Breast epithelium (tissue), 4 donors: ENCODE data around the gene ZAR1. TPM values are rescaled to one million over a fixed set of nuclear protein-coding genes. Genes with fewer than 3 reads are reported as not detected.

ENCODE experiments used
- DNase-seq, 2 donors: peaks; one replicate each; pipeline ENCODE4 v3.0.0-alpha.2; 2019; ENCODE audit warnings: low spot score in 2 of 2
- H3K27ac ChIP-seq, 2 donors: fragments of 200-600 bp; sonication (generic) in 1 of 2; one replicate each; pipeline ENCODE4 v1.5.1; 2016 to 2019; ENCODE audit warnings: mild to moderate bottlenecking in 1 of 2
- H3K27me3 ChIP-seq, 2 donors: fragments of 200-600 bp; sonication (generic) in 1 of 2; one replicate each; pipeline versions ENCODE4 v1.5.1 to v1.6.0; 2017 to 2019; ENCODE audit warnings: control low read depth in 1 of 2, mild to moderate bottlenecking in 1 of 2
- H3K36me3 ChIP-seq: fragments of 200-600 bp; one replicate; pipeline ENCODE4 v1.5.1; 2019
- H3K4me1 ChIP-seq, 2 donors: fragments of 200-600 bp; sonication (generic); one replicate each; pipeline ENCODE4 v1.5.1; 2016 to 2019; ENCODE audit warnings: control low read depth in 1 of 2
- H3K4me3 ChIP-seq, 3 donors: fragments of 200-600 bp; sonication (generic); 1 replicate in 2 of 3; 2 replicates in 1 of 3; pipeline ENCODE4 v1.5.1; 2016 to 2019; ENCODE audit warnings: mild to moderate bottlenecking in 3 of 3, moderate library complexity in 2 of 3
- H3K9me3 ChIP-seq, 2 donors: fragments of 200-600 bp; sonication (generic) in 1 of 2; one replicate each; pipeline ENCODE4 v1.5.1; 2016 to 2019; ENCODE audit warnings: control low read depth in 1 of 2
- CTCF ChIP-seq, 3 donors: fragments of 450-650 bp; IDR thresholded peaks; one replicate each; pipeline ENCODE4 v1.5.1; 2016 to 2017; ENCODE audit warnings: antibody characterized with exemption in 3 of 3, mild to moderate bottlenecking in 3 of 3, moderate library complexity in 3 of 3
- POLR2A ChIP-seq: fragments of 450-650 bp; IDR thresholded peaks from one replicate; pipeline ENCODE4 v1.6.1; 2016; ENCODE audit warnings: antibody characterized with exemption, mild to moderate bottlenecking, moderate library complexity
- POLR2AphosphoS5 ChIP-seq, 3 donors: sonication (generic); formaldehyde crosslinking; IDR thresholded peaks; one replicate each; pipeline ENCODE4 v1.6.1; 2017; ENCODE audit warnings: antibody characterized with exemption in 3 of 3
- intact Hi-C: fragments of 100-400 bp; cut with DNase I; formaldehyde crosslinking; loops from one replicate; pipeline ENCODE4 v1.15.1; 2023; ENCODE audit warnings: low total_unique reads
- total RNA-seq, 3 donors: library from RNA; depleted of rRNA; stranded (reverse); fragments of >200 nt; gene quantifications; one replicate each; pipeline ENCODE4 v1.1.0, GENCODE V29; 2016

ZAR1 gene
- total RNA-seq, 3 donors from 2014 or later = 0.32 TPM; not detected in 2

DNA sequence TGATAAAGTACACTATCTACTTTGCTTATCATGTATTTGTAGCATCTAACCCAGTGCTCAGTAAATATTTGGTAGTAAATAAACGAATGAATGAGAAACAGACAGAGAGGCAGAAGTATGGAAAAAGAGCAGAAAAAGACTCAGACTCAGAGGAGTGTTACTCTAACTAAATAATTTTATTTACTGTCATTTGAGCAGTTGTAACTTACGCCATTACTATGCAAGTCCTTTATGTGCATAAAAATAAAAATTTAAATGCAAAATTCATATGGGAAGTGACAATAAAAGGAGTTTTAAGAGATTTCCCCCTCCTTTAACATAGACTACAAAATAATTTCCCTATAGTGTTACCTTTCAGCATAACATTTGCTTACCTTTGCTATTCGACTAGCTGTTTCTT lies 49.5 kb downstream of the ZAR1 start:
- H3K4me3 ChIP-seq = no peak overlapping the region
- H3K27ac ChIP-seq = no peak overlapping the region
- peaks cover 12% of the 10 kb centered on the region for H3K36me3 ChIP-seq
- H3K4me1 ChIP-seq = no peaks in the 10 kb centered on the region
- H3K9me3 ChIP-seq = no peaks in the 10 kb centered on the region
- TF ChIP-seq POLR2A = no peak
- no peak for TF ChIP-seq POLR2AphosphoS5 (IDR thresholded peaks at IDR 0.05)
- no peak for TF ChIP-seq CTCF (IDR thresholded peaks at IDR 0.05)
- intact Hi-C loops = no loop called here
- no peak for DNase-seq
- no peaks in the 10 kb centered on the region for H3K27me3 ChIP-seq

DNA sequence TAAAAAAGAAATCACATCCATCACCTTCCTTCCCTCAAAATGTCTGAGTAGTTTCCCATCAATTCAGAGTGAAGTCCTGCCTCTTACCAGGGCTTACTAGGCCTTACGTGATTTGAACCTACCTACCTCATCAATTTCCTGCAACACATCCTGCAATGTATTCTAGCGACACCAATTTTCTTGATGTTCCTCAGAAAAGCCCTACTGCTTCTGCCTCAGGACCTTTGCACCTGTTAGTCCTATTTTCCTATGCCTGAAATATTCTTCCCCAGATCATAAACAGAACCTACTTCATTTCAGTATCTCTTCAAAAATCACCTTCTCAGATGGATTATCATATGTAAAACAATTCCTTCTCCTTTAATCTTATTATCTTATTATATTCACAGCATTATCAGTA lies 52.8 kb downstream of the ZAR1 start:
- intact Hi-C loops = no loop called here
- H3K27me3 ChIP-seq = no peaks in the 10 kb centered on the region
- no peaks in the 10 kb centered on the region for H3K4me1 ChIP-seq
- DNase-seq = no peak
- TF ChIP-seq POLR2A = no peak
- TF ChIP-seq POLR2AphosphoS5 (IDR thresholded peaks at IDR 0.05) = no peak
- no peak for TF ChIP-seq CTCF (IDR thresholded peaks at IDR 0.05)
- no peak overlapping the region for H3K4me3 ChIP-seq
- peaks cover 8% of the 10 kb centered on the region for H3K36me3 ChIP-seq
- H3K27ac ChIP-seq = no peak overlapping the region
- no peaks in the 10 kb centered on the region for H3K9me3 ChIP-seq

DNA sequence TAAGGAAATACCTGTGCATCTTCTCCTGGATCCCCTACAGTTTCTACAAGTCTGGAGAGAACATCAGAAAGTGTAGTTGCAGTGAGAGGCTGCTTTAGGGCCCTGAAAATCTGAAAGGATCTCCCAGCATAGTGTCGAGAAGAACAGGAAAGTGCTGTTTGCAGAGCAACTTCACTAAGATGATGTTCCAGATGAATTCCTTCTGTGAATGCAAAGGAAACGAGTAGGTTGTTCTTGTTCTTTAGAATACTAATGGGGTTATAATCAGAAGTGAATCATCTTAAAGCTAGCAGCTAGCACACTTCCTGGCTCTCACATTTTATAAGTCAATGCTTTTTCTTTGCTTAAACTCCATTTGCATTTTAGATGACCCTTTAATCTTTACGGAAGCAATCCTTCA lies 53.7 kb downstream of the ZAR1 start:
- peaks cover 8% of the 10 kb centered on the region for H3K36me3 ChIP-seq
- intact Hi-C loops = no loop called here
- H3K4me3 ChIP-seq = no peak overlapping the region
- no peak for TF ChIP-seq POLR2AphosphoS5 (IDR thresholded peaks at IDR 0.05)
- no peak for TF ChIP-seq CTCF (IDR thresholded peaks at IDR 0.05)
- no peak for TF ChIP-seq POLR2A
- H3K9me3 ChIP-seq = no peaks in the 10 kb centered on the region
- H3K27ac ChIP-seq = no peak overlapping the region
- DNase-seq = no peak
- H3K27me3 ChIP-seq = no peaks in the 10 kb centered on the region
- no peaks in the 10 kb centered on the region for H3K4me1 ChIP-seq

Other genes with a start within 250 kb of the ZAR1 start
- 1 to 10 TPM; 2.9 to 5.4 (median 5.1) TPM for gene TEC, start 220.4 kb upstream of the ZAR1 start, total RNA-seq
- gene SLAIN2, start 148.7 kb upstream of the ZAR1 start, total RNA-seq = 10 to 100 TPM; 41.6 to 76.6 (median 76.5) TPM
- under 1 TPM in 1 of 3 donors, not detected in 2; 0.29 TPM for gene SLC10A4, start 6.9 kb upstream of the ZAR1 start, total RNA-seq